ENCODE data around the gene SEPTIN3.

DNA sequence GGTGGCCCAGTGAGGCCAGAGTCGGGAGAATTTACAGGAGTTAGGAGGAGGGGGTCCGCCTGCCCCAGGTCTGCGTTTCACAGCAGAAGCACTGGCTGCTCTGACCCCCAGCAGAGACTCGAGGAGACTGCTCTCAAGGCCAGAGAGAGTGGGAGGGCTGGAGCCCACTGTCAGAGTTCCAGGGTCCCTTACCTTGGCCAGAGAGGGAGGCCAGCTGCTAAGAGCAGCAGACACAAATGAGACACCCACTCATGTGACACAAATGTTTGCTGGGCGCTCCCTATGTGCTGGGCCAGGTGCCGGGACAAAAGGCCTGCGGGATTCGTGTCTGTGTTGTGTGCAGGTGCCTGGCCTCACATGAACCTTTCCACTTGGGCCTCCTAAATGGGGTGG lies 39.8 kb upstream of the SEPTIN3 start:
- no peak for TF ChIP-seq EZH2 (IDR thresholded peaks at IDR 0.05; ENCODE audit: borderline replicate concordance)
- TF ChIP-seq CTCF (IDR thresholded peaks at IDR 0.05; ENCODE audit: poor library complexity): no peak
- TF ChIP-seq EZH2phosphoT487 (IDR thresholded peaks at IDR 0.05; ENCODE audit: low read depth, severe bottlenecking, unreplicated experiment): no peak
